HG03066 (cell line): ENCODE measurements around the gene XYLT2.
"Not testable (repeated sequence)": the region's sequence is repeated elsewhere in the genome, so short reads cannot be mapped to it uniquely, and the experiment has no call there.

Source experiments
- ATAC-seq: cut with Tn5 transposase; IDR thresholded peaks from one replicate; pipeline ENCODE4 v1.9.1; 2021; ENCODE audit warnings: low read depth; ENCODE audit not compliant: unreplicated experiment

Gene XYLT2

DNA sequence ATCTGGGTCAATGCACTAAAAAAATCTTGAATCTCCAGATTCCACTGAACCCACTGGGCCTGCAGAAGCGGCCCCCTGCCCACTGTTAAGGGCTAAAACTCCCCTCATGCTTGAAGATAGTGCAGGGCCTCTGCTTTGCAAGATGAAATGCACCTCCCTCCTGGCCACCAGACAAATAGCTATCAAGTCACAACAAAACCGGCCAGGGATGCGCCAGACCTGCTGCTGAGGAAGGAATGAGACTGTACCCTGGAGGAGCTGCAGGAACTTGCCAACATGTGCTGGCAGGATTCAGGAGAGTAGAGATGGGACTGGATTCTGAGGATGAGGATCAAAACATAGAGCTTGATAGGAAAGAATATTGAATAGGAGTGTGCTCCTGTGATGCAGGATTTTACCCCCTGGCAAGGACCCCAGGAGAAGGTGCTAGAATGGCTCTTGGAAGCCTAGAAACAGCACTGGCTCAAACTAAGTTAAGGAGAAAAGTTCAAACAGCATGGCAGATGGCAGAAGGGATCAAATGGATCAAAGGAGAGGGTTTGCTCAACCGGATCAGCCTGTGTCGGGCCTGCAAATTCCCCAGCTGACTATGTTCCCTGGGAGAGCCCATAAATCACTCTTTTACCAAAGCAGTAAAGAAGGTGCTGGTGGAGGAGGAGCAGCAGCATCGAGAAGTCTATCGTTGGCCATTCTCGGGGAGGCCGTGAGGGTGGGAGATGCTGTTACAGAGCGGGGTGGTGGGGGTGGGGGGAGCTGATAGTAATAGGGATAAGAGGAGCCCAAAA is 27.2 kb upstream of the XYLT2 start:
- ATAC-seq, result no peak

DNA sequence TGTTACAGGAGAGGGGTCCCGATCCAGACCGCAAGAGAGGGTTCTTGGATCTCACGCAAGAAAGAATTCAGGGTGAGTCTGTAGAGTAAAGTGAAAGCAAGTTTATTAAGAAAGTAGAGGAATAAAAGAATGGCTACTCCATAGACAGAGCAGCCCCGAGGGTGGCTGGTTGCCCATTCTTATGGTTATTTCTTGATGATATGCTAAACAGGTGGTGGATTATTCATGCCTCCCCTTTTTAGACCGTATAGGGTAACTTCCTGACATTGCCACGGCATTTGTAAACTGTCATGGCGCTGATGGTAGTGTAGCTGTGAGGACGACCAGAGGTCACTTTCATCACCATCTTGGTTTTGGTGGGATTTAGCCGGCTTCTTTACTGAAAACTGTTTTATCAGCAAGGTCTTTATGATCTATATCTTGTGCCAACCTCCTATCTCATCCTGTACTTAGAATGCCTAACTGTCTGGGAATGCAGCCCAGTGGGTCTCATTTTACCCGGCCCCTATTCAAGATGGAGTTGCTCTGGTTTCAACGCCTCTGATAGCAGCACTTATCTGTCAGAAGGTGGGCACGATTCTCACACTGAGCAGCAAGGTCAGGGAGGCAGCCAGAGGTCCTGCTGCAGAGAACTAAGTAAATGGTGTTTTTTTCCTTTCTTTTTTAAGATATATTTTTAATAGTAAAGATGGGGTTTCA is 26.5 kb upstream of the XYLT2 start:
- ATAC-seq, result no peak

DNA sequence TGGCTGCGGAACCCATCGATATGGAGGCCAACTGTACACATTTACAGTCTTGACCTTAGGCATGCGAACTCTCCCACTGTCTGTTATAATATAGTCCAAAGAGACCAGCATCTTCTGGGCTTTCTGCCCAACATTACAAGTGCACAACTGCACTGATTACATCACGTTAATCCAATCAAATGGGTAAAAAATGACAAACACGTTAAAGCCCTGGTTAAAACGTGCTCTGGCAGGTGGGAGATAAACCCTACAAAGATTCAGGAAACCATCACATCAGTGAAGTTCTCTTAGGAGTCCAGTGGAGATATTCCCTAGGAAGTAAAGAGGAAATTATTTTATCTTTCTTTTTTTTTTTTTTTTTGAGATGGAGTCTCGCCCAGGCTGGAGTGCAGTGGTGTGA is 23.7 kb upstream of the XYLT2 start:
- ATAC-seq, result no peak

DNA sequence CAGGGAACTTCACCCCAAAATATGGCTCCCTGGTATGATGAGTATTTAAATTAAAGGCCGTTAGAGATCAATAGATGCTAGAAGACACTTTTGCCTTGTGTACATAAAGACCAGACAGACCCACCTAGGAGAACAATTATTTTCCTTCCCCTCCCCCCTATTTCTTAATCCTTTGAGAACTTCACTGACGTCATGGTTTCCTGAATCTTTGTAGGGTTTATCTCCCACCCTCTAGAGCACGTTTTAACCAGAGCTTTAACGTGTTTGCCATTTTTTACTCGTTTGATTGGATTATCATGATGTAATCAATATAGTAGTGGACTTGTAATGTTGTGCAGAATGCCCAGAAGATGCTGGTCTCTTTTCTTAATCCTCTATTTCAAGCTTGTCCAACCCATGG is 22.9 kb upstream of the XYLT2 start:
- no peak for ATAC-seq

DNA sequence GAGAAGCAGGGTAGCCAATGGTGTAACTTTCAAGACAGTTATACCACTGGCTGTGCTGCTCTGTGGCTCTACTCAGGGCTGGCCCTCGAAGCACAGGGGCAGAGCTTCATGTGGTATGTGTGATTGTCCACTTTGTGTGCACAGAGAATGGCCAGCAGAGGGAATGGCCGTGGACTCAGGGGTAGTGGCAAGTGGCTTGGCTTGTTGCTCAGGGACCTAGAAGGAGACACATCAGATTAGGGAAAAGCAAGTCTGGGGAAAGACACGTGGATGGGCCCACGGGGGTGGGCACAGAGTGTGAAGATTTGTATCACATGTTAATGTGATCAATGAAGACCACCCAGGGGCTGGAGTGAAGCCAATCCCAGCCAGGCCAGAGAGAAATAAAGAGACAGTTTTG is 20.0 kb upstream of the XYLT2 start:
- ATAC-seq, result no peak

DNA sequence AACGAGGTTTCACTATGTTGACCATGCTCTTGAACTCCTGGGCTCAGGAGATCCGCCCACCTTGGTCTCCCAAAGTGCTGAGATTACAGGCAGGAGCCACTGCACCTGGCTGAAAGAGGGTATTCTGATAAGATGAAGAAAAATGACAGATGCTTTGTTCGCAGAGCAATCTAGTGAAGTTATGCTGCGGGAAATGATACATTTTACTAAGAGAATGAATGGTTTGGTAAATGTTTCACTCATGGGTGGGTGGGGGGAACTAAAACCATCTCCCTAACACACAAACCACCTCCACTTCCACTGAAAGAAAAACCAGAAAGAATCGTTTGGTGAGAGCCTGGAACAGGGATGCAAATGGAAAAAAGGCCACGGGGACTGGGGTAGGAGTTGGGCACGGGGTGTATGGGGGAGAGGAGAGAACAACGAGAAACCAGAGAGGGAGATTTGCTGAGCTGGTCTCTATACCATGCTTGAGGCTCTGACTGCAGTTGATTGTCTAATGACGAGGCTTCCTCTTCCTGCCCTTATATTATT is 19.0 kb upstream of the XYLT2 start:
- ATAC-seq, result no peak

DNA sequence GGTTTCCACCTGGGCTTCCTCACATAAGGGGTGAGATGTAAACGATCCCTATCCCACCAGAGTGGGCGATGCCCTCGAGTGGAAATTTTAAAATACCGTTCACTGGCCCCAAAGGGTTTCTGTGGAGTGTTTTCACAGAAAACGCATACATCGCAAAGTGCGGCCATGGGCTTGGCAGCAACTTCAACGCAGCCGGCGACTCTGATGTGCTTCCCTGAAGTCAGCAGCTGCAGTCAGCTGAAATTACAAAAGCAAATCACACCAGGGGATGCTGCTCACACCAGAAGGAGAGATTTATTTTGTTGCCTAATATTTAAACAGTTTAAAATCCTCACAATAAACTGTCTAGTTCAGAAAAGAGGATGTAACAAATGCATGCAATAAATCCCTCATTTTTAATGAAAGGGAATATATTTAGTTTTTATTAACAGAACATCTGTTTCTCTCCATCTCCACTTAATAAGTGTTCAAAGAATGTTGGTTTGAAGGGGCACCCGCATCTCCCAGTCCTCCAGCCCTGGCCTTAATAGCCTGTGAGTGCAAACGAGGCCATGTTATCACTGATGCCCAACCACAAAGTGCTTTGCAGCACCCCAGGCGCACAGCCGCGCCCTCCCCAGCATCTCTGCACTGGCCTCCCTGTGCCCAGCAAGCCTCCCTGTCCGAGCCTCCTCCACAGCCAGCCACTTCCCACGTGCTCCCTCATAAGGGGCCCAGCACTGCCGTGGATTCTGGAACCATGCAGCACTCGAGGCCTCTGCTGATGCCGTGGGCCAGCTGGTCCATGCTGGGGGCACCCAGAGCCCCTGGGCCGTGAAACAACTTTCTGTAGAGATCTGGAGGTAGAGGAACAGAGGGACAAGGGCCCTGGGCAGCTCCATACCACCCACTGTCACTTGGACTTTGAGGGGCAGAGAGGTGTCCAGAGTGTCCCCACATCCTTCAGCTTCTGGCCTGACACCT is 17.3 kb upstream of the XYLT2 start:
- ATAC-seq, result no peak

DNA sequence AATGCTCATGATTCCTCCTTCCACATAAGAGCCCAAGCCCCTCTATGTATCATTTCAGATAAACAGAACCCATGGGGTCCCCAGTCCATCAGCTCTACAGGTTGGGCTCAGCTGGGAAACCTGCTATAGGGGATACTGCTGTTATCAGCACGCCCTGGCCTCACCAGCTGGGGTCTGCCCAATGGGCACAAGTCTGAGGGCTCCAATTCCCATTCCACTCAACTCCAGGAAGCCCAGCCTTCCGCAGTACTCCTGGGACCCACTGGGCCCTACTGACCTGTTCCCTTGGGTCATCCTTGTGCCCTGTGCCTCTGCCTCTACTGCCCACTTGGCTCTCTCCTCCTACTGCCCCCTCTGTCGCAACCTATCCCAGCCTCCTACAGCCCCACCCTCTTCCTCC is 16.2 kb upstream of the XYLT2 start:
- ATAC-seq, result no peak

DNA sequence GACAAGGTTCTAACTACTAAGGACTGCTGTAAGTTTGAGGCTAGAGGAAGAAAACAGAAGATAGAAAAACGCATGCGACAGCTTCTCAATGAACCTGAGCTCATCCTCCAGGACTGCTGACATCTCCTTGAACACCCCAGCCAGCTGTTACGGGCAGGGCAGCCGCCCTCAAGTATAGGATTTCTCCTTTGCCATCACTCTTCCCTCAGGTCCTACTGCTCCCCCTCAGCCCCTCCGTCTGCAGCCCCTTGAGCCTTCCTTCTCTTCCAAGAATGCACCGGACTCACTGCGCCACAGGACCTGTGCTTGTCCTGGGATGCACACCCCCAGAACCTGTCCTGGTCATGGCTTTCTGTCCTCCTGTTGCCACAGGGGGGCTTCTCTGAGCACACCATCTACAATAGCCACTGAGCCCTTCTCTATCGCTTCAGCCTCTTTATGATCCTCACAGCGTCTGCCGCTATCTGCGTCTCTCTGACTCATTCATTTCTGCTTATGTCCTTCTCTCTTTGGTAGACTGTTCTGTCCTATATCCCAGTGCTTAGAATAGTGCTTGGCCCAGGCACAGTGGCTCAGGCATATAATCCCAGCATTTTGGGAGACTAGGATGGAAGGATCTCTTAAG is 15.7 kb upstream of the XYLT2 start:
- no peak for ATAC-seq

DNA sequence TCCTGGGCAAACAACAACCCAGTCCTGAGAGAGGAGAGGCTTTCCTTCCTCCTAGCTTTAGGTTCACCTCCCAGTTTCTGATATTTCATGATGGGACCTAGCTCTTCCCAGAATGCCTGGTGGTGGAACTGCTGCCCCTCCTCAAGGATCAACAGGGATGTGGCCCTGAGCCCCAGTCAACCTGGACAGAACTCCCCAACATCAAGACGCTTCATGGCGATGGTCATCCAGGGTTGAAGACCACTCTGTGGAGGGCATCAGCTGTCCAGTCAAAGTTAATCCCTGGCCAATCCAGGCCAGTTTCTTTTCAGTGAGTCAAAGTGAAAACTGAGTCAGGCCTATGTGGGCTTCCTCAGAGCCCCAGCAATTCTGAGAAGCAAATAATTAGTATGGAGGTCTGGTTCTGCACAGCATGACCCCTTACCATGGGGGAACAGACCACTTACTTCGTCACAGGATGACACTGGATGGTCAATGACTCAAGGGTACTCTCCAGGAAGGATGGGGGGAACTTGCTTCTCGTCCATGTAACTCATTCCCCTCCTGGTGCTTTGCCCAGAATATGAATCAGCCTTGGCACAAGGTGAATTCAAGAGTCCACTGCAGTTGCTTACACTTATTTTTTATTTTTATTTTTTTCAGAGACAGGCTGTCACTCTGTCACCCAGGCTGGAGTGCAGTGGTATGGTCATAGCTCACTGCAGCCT is 14.7 kb upstream of the XYLT2 start:
- no peak for ATAC-seq

DNA sequence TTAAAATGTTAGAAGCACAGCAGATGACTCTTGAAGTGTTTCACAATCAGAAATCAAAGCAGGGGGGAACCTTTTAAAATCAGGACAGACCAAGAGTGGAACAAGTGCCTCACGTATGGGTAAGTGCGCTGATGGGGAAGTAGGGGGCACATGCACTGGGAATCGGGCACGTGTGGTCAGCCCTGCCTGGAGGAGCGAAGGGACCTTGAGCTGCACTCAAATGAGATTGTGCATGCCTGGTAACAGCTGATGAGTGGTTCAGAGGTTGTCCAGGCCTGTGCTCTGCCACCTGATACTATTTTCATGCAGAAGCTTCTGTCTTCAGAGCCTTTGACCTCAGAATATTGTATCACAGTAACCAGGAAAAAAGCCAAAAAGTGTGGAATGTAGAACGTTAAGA is 13.7 kb upstream of the XYLT2 start:
- no peak for ATAC-seq

DNA sequence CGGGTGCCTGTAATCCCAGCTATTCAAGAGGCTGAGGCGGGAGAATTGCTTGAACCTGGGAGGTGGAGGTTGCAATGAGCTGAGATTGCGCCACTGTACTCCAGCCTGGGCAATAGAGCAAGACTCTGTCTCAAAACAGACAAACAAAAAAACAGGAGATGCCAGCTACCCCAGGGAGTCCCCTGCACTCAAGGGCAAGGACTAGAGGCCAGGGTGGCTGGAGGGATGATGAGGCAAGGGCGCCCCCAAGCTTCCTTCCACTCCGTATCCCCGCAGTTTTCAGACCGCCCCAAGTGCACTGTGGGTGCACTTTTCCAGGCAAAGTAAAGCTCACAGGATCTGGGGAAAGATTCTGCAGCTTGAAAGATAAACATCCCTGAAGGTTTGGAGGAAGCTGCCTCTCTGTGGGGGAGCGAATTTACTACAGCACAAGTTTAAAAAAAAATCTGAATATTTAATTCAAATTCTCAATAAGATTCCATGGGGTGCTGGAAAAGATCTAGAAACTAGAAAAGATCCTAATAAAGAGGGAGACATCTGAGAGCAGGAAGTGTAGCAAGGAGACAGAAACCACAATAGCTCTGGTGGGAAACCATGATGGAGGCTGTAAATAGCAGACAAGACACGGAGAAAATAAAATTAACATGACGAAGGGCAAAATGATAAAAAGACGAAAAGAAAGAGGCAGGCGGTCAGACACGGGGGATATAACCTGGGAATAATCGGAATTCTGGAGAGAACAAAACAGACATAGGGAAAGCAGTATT is 12.5 kb upstream of the XYLT2 start:
- not testable (repeated sequence) for ATAC-seq

DNA sequence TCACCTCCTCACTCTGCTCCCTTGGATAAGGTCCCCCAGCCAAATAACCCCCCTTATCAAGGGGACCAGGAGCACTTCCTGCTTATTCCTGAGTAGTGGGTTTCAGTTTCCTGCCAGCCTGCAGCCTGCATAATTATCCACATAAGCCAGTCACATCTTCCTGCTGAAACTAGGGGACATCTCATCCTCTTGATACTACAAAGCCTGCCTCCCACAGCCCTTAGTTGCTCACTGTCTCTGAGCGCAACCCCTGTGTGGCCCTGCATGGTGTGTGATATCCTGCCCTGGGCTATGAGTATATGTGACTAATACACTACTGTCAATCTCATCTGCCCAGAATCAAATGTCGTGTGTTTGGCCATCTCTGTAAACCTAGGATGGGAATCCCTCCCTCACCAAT is 8.0 kb upstream of the XYLT2 start:
- no peak for ATAC-seq

DNA sequence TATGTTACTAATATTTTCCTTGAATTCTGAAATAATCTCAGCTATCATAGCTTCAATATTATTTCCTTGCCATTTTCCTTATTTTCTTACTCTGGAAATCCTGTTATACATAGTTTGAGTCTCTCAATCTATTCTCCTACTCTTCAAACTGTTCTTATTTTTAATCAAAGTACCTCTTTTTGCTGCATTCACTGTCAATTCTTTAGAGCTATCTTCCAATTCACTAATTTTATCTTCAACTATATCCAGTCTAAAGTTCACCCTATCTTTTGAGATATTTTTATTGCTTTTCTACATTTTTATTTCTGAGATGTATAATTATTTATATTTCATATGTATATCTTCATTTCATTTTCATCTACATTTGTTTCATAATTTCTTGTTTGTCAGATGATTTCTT is 7.3 kb upstream of the XYLT2 start:
- ATAC-seq, result no peak

DNA sequence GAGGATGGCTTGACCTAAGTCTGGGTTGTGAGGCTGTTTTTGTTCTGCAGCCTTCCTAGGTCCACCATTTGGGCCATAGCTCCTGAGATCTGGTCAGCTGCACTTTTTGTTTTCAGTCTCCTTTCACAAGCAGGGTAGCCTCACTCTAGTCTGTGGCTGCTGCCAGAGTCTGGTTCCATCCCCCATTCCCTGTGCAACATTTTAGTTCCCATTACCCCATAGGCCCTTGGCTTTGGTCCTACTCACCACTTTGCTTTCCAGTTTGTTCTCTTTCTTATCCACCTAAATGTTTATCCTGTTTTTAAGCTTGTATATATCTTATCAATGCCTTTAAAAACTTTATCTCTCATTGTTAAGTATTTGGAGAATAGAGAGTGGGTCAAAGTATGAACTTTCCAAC is 6.5 kb upstream of the XYLT2 start:
- no peak for ATAC-seq

DNA sequence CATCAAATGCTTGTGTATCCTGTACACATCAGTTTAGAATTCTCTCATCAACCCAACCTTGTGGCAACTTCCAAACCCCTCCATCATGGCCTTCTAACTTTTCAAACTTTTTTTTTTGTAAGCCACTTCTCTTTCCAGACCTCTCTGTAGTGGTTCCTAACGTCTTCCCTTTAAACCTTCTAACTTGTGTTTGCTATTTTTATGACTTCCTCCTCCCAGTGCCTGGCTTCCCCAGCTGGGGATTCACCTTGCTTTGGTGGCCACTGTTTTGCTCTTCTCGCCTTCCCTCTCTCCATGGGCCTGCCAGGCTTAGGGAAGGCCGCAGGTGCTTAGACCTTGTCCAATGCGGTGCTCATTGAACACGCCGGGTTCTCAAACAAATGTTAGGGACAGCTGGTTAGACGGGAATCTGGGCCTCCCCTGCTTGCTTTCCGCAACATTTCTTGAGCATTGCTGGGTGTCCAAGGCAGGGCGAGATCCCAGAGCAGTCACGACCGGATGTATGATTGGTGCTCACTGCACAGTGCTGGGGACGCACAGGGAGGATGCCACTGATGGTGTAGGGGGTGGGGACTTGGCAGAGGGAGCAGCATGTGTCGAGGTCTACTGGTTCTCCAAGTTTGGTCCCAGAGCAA is 1.1 kb upstream of the XYLT2 start:
- no peak for ATAC-seq

DNA sequence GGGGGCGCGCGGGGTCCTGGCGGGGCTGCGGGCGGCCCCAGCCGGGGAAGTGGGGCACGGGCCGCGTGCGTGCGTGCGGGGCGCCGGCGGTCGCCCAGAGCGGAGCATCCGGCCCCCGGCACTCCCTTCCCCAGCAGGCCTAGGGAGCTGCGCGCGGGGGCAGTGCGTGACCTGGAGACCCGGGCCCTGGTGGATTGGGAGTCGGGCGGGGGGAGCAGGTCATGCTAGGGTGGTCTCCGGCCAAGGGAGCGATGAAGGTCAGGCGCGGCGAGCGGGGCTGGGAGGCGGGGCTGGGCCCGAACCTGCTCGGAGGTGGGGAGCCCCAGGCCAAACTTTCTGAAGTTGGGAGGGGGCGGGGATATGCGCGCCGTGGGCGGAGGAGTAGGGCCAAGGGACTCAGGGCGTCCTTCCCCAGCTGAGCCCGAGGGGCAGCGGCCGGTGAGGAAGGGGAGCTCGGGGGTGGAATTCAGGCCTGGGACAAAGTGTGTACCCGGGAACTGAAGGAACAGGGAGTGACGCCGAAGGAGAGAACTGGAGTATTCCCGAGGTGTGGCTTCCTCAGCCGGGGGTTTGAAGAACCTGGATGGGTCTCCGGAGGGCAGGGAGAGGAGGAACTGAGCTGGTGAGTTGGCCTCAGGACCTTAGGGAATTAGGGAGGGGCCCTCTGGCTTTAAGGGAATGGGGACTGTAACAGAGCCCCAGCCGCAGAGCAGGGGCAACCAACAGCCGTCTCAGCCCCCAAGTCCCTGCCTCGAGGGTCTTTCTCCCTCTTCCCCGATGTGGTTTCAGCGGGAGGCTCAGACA is 589 bp downstream of the XYLT2 start:
- peak; percentile 41 for ATAC-seq
